D721Med (cell line): ENCODE results near the gene RALA.

Experiments used
- DNase-seq: peaks from one replicate; pipeline ENCODE4 v3.0.0; 2011; ENCODE audit warnings: low spot score; ENCODE audit not compliant: insufficient read length
- FAIRE-seq: peaks from 2 replicates; lab custom pipeline; 2011; peaks lifted over from hg19 to GRCh38; lab: Jason Lieb, UNC
- CTCF ChIP-seq: IDR thresholded peaks from 2 replicates; pipeline ENCODE4 v1.5.1; 2012; ENCODE audit warnings: mild to moderate bottlenecking, control low read depth; ENCODE audit not compliant: insufficient read depth; ENCODE audit errors: missing control alignments

Gene RALA

DNA sequence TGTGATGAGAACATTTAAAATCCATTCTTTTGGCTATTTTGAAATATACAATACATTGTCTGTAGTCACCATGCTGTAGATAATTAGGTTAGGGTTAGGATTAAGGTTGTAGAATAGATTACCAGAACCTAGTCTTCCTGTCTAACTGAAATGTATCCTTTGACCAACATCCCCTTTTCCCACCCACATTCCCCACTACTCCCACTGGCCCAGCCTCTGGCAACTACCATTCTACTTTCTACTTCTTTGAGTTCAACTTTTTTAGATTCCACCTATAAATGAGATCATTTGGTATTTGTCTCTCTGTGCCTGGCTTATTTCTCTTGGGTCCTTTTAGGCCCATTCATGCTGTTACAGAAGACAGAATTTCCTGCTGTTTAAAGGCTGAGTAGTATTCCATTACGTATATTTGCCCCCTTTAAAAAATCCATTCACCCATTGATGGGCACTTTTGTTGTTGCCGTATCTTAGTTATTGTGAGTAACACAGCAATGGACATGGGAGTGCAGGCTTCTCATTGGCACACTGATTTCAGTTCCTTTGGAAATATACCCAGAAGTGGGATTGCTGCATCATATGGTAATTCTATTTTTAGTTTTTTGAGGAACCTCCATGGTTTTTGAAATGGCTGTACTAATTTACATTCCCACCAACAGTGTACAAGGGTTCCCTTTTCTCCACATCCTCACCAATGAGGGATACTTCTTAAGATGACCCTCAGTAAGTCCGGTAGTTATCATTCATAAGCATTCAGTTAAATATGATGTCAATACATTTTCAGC lies 104.0 kb downstream of the RALA start:
- no peak for DNase-seq

DNA sequence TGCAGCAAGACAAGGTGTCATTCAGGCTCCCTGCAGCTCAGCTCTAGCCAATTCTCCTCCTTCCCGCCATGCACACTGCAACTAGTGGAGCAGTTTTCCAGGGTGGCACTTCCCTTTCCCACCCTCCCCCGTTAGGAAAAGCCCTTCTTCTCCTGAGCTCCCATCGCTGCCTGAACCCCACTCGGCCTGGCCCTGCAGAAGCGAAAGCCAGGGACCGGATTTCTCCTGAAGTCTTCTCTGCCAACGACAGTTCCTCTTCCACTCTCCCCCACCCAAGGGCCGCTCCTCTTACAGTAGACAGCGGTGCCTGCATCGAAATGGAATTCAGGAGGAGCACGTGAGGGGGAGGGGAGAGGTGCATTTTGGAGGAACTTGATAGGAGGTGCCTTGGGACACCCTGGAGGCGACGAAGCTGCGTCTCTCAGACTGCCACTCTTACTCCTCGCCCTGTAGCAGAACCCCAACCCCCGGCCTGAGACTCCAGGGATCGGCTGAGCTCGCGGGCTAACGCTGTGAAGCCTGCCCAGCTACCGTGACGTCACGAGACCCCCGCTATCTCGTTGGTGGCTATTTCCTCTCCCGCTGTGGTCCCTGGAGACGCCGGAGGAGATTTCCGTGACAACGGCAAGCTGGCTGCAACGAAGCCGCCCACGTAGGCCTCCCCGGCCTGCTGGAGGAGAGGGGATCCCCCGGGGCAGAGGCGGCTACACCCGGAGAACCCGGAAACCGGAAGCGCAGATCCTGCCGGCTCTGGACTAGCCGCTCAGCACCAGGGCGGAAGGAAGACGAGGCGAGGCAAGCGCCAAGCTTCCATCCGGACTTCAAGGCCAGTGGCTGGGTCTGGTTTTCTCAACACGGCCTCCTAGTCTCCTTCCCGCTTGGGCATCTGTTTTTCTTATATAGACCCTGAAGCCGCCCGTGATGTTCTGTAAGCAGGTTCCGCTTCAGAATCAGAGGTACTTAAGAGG lies 109.7 kb downstream of the RALA start:
- FAIRE-seq (no peak), DNase-seq (peak; percentile 61)
- no peak for TF ChIP-seq CTCF

More for the DNA sequence above, 104.0 kb downstream of the RALA start:
- no peak for FAIRE-seq
- TF ChIP-seq CTCF = no peak

DNA sequence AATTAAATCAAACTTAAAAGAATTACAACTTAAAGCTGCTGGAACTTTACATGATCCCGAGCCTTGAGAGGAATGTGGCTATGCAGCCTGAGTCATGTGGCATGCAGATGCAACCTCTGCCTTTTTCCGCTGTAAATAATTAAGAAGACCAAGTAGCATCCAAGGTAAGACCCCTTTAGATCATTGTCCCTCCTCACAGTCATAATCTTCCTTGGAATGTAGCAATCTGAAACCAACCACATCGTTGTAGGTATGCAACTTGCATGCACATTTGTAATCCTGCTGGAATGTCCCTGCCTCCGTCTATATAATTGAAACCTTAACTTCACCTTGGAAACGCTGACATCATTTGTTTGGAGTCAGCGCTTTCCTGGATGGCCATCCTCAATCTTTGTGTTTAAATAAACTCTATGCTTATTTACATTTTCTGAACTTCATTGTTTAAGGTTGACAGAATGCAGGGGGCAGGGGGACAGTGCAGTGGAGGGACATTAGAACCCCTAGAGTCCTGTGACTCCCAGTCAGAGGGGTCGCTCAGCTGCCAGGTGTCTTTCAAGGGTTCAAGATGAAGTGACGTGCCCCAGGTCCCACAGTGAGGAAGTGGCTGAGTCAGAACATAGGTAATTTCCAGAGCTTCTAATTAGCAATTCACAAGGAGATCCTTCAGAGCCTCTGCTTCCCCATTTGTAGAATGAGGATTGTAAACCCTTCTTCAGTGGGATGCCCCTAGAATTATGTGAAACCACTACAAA lies 110.7 kb downstream of the RALA start:
- FAIRE-seq = no peak
- DNase-seq = no peak
- no peak for TF ChIP-seq CTCF

DNA sequence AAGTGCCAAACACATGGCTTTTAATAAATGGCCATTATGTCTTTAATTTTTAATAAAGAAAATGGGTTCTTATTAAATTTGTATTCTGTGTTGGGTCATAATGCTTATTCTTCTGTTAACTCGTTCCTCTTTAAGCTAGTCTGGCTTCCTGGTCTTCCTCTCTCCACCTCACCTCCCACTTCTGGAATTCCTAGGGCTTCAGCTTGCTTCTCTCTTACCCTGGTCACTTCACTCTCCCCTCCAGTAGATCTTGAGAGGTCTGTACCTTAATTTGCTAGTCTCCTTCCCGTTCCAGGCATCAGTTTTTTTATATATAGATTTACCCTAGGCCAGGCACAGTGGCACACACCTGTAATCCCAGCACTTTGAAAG lies 111.2 kb downstream of the RALA start:
- DNase-seq (no peak), FAIRE-seq (no peak)
- no peak for TF ChIP-seq CTCF

GRCh38 chr7:39735903-39736302 lies 112.5 kb downstream of the RALA start:
- TF ChIP-seq CTCF = no peak
- FAIRE-seq (no peak), DNase-seq (no peak)

DNA sequence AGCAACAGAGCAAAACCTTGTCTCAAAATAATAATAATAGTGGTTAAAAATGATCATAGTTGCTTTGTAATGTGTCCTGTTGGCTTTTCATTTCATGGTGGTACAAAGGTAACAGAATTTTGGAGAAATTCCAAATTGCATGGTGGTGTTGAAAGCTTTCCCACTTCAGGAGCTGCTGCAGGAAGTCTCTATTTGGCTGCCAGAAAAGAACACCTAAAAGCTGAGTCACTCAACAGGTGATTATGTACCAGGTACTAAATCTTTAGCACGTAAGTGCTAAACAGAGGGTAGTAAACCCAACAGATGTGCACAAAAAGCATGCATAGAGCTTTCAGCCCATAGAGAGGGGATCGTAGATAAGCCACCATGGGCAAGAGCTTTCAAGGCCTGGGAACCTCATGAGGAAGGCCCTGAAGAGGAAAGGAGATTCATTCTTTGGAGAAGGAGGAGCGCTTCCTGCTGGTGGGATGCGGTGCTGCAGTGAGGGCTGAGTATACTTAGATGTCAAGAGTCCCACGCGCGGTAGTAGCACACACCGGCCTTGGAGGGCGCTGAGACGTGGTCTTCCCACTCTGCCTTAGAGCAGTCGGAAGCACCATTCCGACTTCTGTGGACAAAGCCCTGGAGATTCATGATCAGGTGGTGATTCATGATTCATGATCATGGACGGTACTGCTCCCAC lies 118.7 kb downstream of the RALA start:
- DNase-seq = peak; percentile 57
- FAIRE-seq = no peak
- peak; percentile 33 for TF ChIP-seq CTCF
